H1 (cell line): ENCODE results near the gene PATE4. TPM values are rescaled to one million over a fixed set of nuclear protein-coding genes. Genes with fewer than 3 reads are reported as not detected.

Source experiments
- BRCA1 ChIP-seq: IDR thresholded peaks from 2 replicates; pipeline ENCODE4 v1.6.1; 2012; ENCODE audit warnings: low read depth, low read length, improper control_type of control experiment
- CHD7 ChIP-seq: fragments of 300-600 bp; sonication (generic); IDR thresholded peaks from 2 replicates; pipeline ENCODE4 v1.7.1; 2012; ENCODE audit warnings: low read length, moderate library complexity, mild to moderate bottlenecking, inconsistent platforms; ENCODE audit not compliant: insufficient replicate concordance
- CTBP2 ChIP-seq: IDR thresholded peaks from 2 replicates; pipeline ENCODE4 v1.7.0; 2011; ENCODE audit warnings: borderline replicate concordance, mild to moderate bottlenecking, moderate library complexity, mixed read lengths, low read length; ENCODE audit not compliant: insufficient read depth, insufficient read length
- SP1 ChIP-seq: IDR thresholded peaks from 2 replicates; pipeline ENCODE4 v1.6.1; 2011; ENCODE audit warnings: low read depth, low read length
- polyA plus RNA-seq, 7 experiments: library from polyadenylated mRNA; depleted of rRNA in 3 of 7; stranded (reverse) in 5 of 7; unstranded in 2 of 7; fragments of >200 nt in 5 of 7; fragments of 200-250 nt in 2 of 7; gene quantifications; 1 replicate in 5 of 7; 2 replicates in 1 of 7; 4 replicates in 1 of 7; pipeline versions ENCODE4 v1.2.1 to v1.2.3, GENCODE V29; 2011 to 2013; ENCODE audit warnings: missing spikeins in 2 of 7, mixed read lengths in 2 of 7
- total RNA-seq: library from RNA; stranded (reverse); fragmentation: NEBNext Ultra II Directional; extraction: Animal tissue kit (Norgen Biotek cat#: 25700); gene quantifications from 2 replicates; pipeline ENCODE4 v1.2.1, GENCODE V29; 2021

PATE4 gene
- total and polyA plus RNA-seq, 2 of the 8 experiments (the other 6 are each of a cell fraction or from before 2014, with no cell fraction given): not detected

GRCh38 chr11:125869521-125869920 lies 36.4 kb downstream of the PATE4 start (continued):
- TF ChIP-seq CHD7 (no peak), BRCA1 (no peak), SP1 (no peak), CTBP2 (no peak)
